Keratinocyte (primary cell): Measurements from ENCODE around the gene KDM4B. TPM values are rescaled to one million over a fixed set of nuclear protein-coding genes. Genes with fewer than 3 reads are reported as not detected.

Experiments used
- DNase-seq: peaks from one replicate; pipeline ENCODE4 v3.0.0-alpha.2; 2011; ENCODE audit warnings: low read depth, missing footprints, low spot score
- FAIRE-seq: peaks from 2 replicates; lab custom pipeline; 2011; peaks lifted over from hg19 to GRCh38; lab: Jason Lieb, UNC
- H2AFZ ChIP-seq: 2 replicates; pipeline ENCODE4 v1.6.0; 2012; ENCODE audit warnings: low read length, control low read depth, inconsistent platforms; ENCODE audit not compliant: control insufficient read depth
- H3K27ac ChIP-seq: 2 replicates; pipeline ENCODE4 v1.5.1; 2011; ENCODE audit warnings: low read length; ENCODE audit not compliant: control insufficient read depth, insufficient read depth
- H3K27me3 ChIP-seq: 3 replicates; pipeline ENCODE4 v1.6.0; 2011; ENCODE audit warnings: low read length; ENCODE audit not compliant: control insufficient read depth, insufficient read depth; ENCODE audit errors: extremely low read depth
- H3K36me3 ChIP-seq, 2 experiments: 2 replicates in 1 of 2; 3 replicates in 1 of 2; pipeline ENCODE4 v1.5.1; 2011; ENCODE audit warnings: low read length in 2 of 2, mild to moderate bottlenecking in 1 of 2; ENCODE audit not compliant: control insufficient read depth in 2 of 2, insufficient read depth in 2 of 2; ENCODE audit errors: extremely low read depth in 1 of 2
- H3K4me1 ChIP-seq: 3 replicates; pipeline ENCODE4 v1.5.1; 2011; ENCODE audit warnings: low read length; ENCODE audit not compliant: control insufficient read depth, insufficient read depth; ENCODE audit errors: extremely low read depth
- H3K4me2 ChIP-seq: 3 replicates; pipeline ENCODE4 v1.6.0; 2011; ENCODE audit warnings: low read depth, low read length; ENCODE audit not compliant: control insufficient read depth, insufficient read depth; ENCODE audit errors: extremely low read depth
- H3K4me3 ChIP-seq, 3 experiments: fragments of 200-600 bp in 1 of 3; sonication (generic) in 1 of 3; 2 replicates in 2 of 3; 3 replicates in 1 of 3; pipeline ENCODE4 v1.5.1; 2011 to 2016; ENCODE audit warnings: low read length in 3 of 3, mild to moderate bottlenecking in 3 of 3, control low read depth in 2 of 3, inconsistent platforms in 1 of 3, low read depth in 1 of 3, mixed read lengths in 1 of 3, mixed run types in 1 of 3, moderate library complexity in 1 of 3; ENCODE audit not compliant: control insufficient read depth in 2 of 3, insufficient read depth in 2 of 3; ENCODE audit errors: extremely low read depth in 1 of 3
- H3K79me2 ChIP-seq: 2 replicates; pipeline ENCODE4 v1.6.0; 2012; ENCODE audit warnings: low read length; ENCODE audit not compliant: control insufficient read depth, insufficient read depth
- H3K9ac ChIP-seq: 3 replicates; pipeline ENCODE4 v1.6.0; 2011; ENCODE audit warnings: low read length; ENCODE audit not compliant: control insufficient read depth, insufficient read depth; ENCODE audit errors: extremely low read depth
- H3K9me1 ChIP-seq: 3 replicates; pipeline ENCODE4 v1.6.0; 2011; ENCODE audit warnings: low read length; ENCODE audit not compliant: control insufficient read depth, insufficient read depth; ENCODE audit errors: extremely low read depth
- H3K9me3 ChIP-seq: 2 replicates; pipeline ENCODE4 v1.5.1; 2012; ENCODE audit warnings: low read depth, low read length; ENCODE audit not compliant: control insufficient read depth
- H4K20me1 ChIP-seq: 3 replicates; pipeline ENCODE4 v1.6.0; 2011; ENCODE audit warnings: low read length; ENCODE audit not compliant: control insufficient read depth, insufficient read depth; ENCODE audit errors: extremely low read depth
- CTCF ChIP-seq, 3 experiments: IDR thresholded peaks in 1 of 3; conservative IDR thresholded peaks in 1 of 3; optimal IDR thresholded peaks in 1 of 3; 2 replicates in 2 of 3; 3 replicates in 1 of 3; pipeline versions ENCODE3 to v1.5.1; 2011; ENCODE audit warnings: low read length in 3 of 3, mild to moderate bottlenecking in 3 of 3, moderate library complexity in 2 of 3, control low read depth in 1 of 3, inconsistent platforms in 1 of 3; ENCODE audit not compliant: insufficient read depth in 2 of 3; ENCODE audit errors: extremely low read depth in 1 of 3
- EZH2 ChIP-seq: IDR thresholded peaks from one replicate; pipeline ENCODE4 v1.6.1; 2012; ENCODE audit warnings: inconsistent platforms, mild to moderate bottlenecking, low read length, moderate library complexity
- dilution Hi-C: fragments of 300-500 bp; cut with MboI; formaldehyde crosslinking; loops from one replicate; pipeline ENCODE4 v1.7.0; 2020; ENCODE audit warnings: low sequenced_read_pairs; ENCODE audit not compliant: extremely low pct_ligation_motif_present
- polyA plus RNA-seq, 5 experiments: library from polyadenylated mRNA; depleted of rRNA in 3 of 5; stranded (reverse) in 3 of 5; stranded (forward) in 1 of 5; unstranded in 1 of 5; fragments of >200 nt; gene quantifications; 1 replicate in 1 of 5; 2 replicates in 3 of 5; 3 replicates in 1 of 5; pipeline versions ENCODE4 v1.2.1 to v1.2.3, GENCODE V29; 2011 to 2012; ENCODE audit warnings: missing spikeins in 2 of 5, low read depth in 1 of 5, low replicate concordance in 1 of 5

KDM4B gene
- polyA plus RNA-seq, 1 donor (not counting 4 experiments of a cell fraction or from before 2014, with no cell fraction given): 6.2 TPM

- Histone ChIP-seq H3K4me3 (no peak overlapping the region), H3K9me1 (no peaks in the 10 kb centered on the region), H2AFZ (no peak overlapping the region), H3K27me3 (peaks cover 2% of the 10 kb centered on the region), H3K4me1 (peaks cover 18% of the 10 kb centered on the region), H4K20me1 (no peaks in the 10 kb centered on the region), H3K79me2 (no peaks in the 10 kb centered on the region), H3K9me3 (no peaks in the 10 kb centered on the region), H3K36me3 (peaks cover under 1 to 8% of the 10 kb centered on the region in 2 experiments), H3K9ac (no peak overlapping the region), H3K4me2 (no peak overlapping the region), H3K27ac (no peak overlapping the region)
- FAIRE-seq: no peak
- TF ChIP-seq CTCF (optimal IDR thresholded peaks at IDR 0.05 in 1 of 3, IDR thresholded peaks at IDR 0.05 in 1 of 3, conservative IDR thresholded peaks at IDR 0.05 in 1 of 3; ENCODE audit: extremely low read depth in 1 of 3, insufficient read depth in 2 of 3, low read length in 3 of 3) (no peak), EZH2 (no peak)
- dilution Hi-C loops: no loop called here
- DNase-seq: no peak
These were observed 183.3 kb downstream of the KDM4B start for GRCh38 chr19:5152013-5152763.

GRCh38 chr19:5152767-5153532 is 184.0 kb downstream of the KDM4B start:
- H3K27me3 ChIP-seq: peaks cover 2% of the 10 kb centered on the region
- H3K9me1 ChIP-seq: no peaks in the 10 kb centered on the region
- no peak overlapping the region for H3K27ac ChIP-seq
- no peaks in the 10 kb centered on the region for H3K9me3 ChIP-seq
- FAIRE-seq (no peak), DNase-seq (no peak)
- TF ChIP-seq CTCF (optimal IDR thresholded peaks at IDR 0.05 in 1 of 3, IDR thresholded peaks at IDR 0.05 in 1 of 3, conservative IDR thresholded peaks at IDR 0.05 in 1 of 3; ENCODE audit: extremely low read depth in 1 of 3, insufficient read depth in 2 of 3, low read length in 3 of 3) (no peak), EZH2 (no peak)
- H3K36me3 ChIP-seq: peaks cover 0 to 8% of the 10 kb centered on the region in 2 experiments
- no peak overlapping the region for H3K9ac ChIP-seq
- H3K4me1 ChIP-seq: peaks cover 11% of the 10 kb centered on the region
- no peak overlapping the region for H3K4me2 ChIP-seq
- no peaks in the 10 kb centered on the region for H3K79me2 ChIP-seq
- dilution Hi-C loops: no loop called here
- H4K20me1 ChIP-seq: no peaks in the 10 kb centered on the region
- no peak overlapping the region for H3K4me3 ChIP-seq
- no peak overlapping the region for H2AFZ ChIP-seq
